SJCRH30 (cell line): Measurements from ENCODE around the gene NUAK1. TPM values are rescaled to one million over a fixed set of nuclear protein-coding genes. Genes with fewer than 3 reads are reported as not detected.

Source experiments
- DNase-seq, 2 experiments: peaks; one replicate each; pipeline ENCODE4 v3.0.0-alpha.2; 2015 to 2020
- H3K27ac ChIP-seq: fragments of 250-450 bp; sonication (Bioruptor Pico); 2 replicates; pipeline ENCODE4 v1.5.1; 2020; ENCODE audit warnings: mild to moderate bottlenecking, moderate library complexity
- H3K27me3 ChIP-seq: fragments of 250-450 bp; sonication (Bioruptor Pico); 2 replicates; pipeline ENCODE4 v1.5.1; 2020; ENCODE audit warnings: mild to moderate bottlenecking, moderate library complexity
- H3K36me3 ChIP-seq: fragments of 250-450 bp; sonication (Bioruptor Pico); 2 replicates; pipeline ENCODE4 v1.5.1; 2020; ENCODE audit warnings: mild to moderate bottlenecking, moderate library complexity
- H3K4me1 ChIP-seq: fragments of 250-450 bp; sonication (Bioruptor Pico); 2 replicates; pipeline ENCODE4 v1.5.1; 2020; ENCODE audit warnings: mild to moderate bottlenecking, moderate library complexity
- H3K4me3 ChIP-seq: fragments of 250-450 bp; sonication (Bioruptor Pico); 2 replicates; pipeline ENCODE4 v1.5.1; 2020; ENCODE audit warnings: mild to moderate bottlenecking, moderate library complexity
- H3K9me3 ChIP-seq: fragments of 250-450 bp; sonication (Bioruptor Pico); replicated peaks from 2 replicates; pipeline ENCODE4 v1.5.1; 2020; ENCODE audit warnings: mild to moderate bottlenecking, moderate library complexity
- total RNA-seq: library from RNA; depleted of rRNA; stranded (reverse); fragments of >200 nt; shearing (Covaris generic); gene quantifications from 2 replicates; pipeline ENCODE4 v1.2.3, GENCODE V29; 2014

The NUAK1 gene
- total RNA-seq, 1 experiment from 2014 or later: 4.4 TPM

GRCh38 chr12:106096376-106096775, 42.4 kb downstream of the NUAK1 start:
- no peak overlapping the region for H3K27ac ChIP-seq
- H3K36me3 ChIP-seq: no peaks in the 10 kb centered on the region
- no peaks in the 10 kb centered on the region for H3K27me3 ChIP-seq
- no peak for DNase-seq
- H3K4me3 ChIP-seq: no peak overlapping the region
- H3K9me3 ChIP-seq: no peaks in the 10 kb centered on the region
- no peaks in the 10 kb centered on the region for H3K4me1 ChIP-seq

- H3K27me3 ChIP-seq: no peaks in the 10 kb centered on the region
- no peaks in the 10 kb centered on the region for H3K36me3 ChIP-seq
- DNase-seq: no peak
- H3K4me1 ChIP-seq: 0 out of 2 replicates have a peak, but pooled peaks cover 5% of the 10 kb centered on the region
- no peak overlapping the region for H3K4me3 ChIP-seq
- no peaks in the 10 kb centered on the region for H3K9me3 ChIP-seq
- H3K27ac ChIP-seq: no peak overlapping the region
Observed at GRCh38 chr12:106094304-106094703, 44.5 kb downstream of the NUAK1 start.

- H3K9me3 ChIP-seq: no peaks in the 10 kb centered on the region
- H3K4me3 ChIP-seq: no peak overlapping the region
- no peak overlapping the region for H3K27ac ChIP-seq
- no peaks in the 10 kb centered on the region for H3K36me3 ChIP-seq
- H3K27me3 ChIP-seq: no peaks in the 10 kb centered on the region
- 0 out of 2 replicates have a peak, but pooled peaks cover 5% of the 10 kb centered on the region for H3K4me1 ChIP-seq
- DNase-seq: no peak
Observed at GRCh38 chr12:106093246-106093645, 45.5 kb downstream of the NUAK1 start.

GRCh38 chr12:106091446-106091820, 47.3 kb downstream of the NUAK1 start:
- Histone ChIP-seq H3K27me3 (no peaks in the 10 kb centered on the region), H3K4me1 (0 out of 2 replicates have a peak, but pooled peaks cover 5% of the 10 kb centered on the region), H3K9me3 (no peaks in the 10 kb centered on the region), H3K4me3 (no peak overlapping the region), H3K27ac (no peak overlapping the region), H3K36me3 (no peaks in the 10 kb centered on the region)
- DNase-seq: no peak

- DNase-seq: no peak
- H3K27me3 ChIP-seq: no peaks in the 10 kb centered on the region
- H3K9me3 ChIP-seq: no peaks in the 10 kb centered on the region
- no peak overlapping the region for H3K4me3 ChIP-seq
- H3K36me3 ChIP-seq: no peaks in the 10 kb centered on the region
- no peak overlapping the region for H3K27ac ChIP-seq
- H3K4me1 ChIP-seq: 0 out of 2 replicates have a peak, but pooled peaks cover 5% of the 10 kb centered on the region
Observed at GRCh38 chr12:106090591-106091445, 47.9 kb downstream of the NUAK1 start.

GRCh38 chr12:106089935-106090334, 48.8 kb downstream of the NUAK1 start:
- no peak for DNase-seq
- H3K4me1 ChIP-seq: peaks cover 10% of the 10 kb centered on the region; the same call in 1 of the 2 replicates
- no peak overlapping the region for H3K27ac ChIP-seq
- no peaks in the 10 kb centered on the region for H3K9me3 ChIP-seq
- no peaks in the 10 kb centered on the region for H3K36me3 ChIP-seq
- H3K4me3 ChIP-seq: no peak overlapping the region
- H3K27me3 ChIP-seq: no peaks in the 10 kb centered on the region

GRCh38 chr12:106088811-106089485, 49.8 kb downstream of the NUAK1 start:
- Histone ChIP-seq H3K4me1 (peaks cover 12% of the 10 kb centered on the region; the same call in 1 of the 2 replicates), H3K4me3 (no peak overlapping the region), H3K27me3 (no peaks in the 10 kb centered on the region), H3K9me3 (no peaks in the 10 kb centered on the region), H3K27ac (no peak overlapping the region), H3K36me3 (no peaks in the 10 kb centered on the region)
- DNase-seq: no peak

- Histone ChIP-seq H3K27ac (no peak overlapping the region), H3K4me3 (no peak overlapping the region), H3K27me3 (no peaks in the 10 kb centered on the region), H3K36me3 (no peaks in the 10 kb centered on the region), H3K4me1 (peaks cover 15% of the 10 kb centered on the region), H3K9me3 (no peaks in the 10 kb centered on the region)
- no peak for DNase-seq
Observed at GRCh38 chr12:106088246-106088808, 50.4 kb downstream of the NUAK1 start.

- Histone ChIP-seq H3K36me3 (no peaks in the 10 kb centered on the region), H3K4me1 (peaks cover 30% of the 10 kb centered on the region), H3K27me3 (no peaks in the 10 kb centered on the region)
Observed at GRCh38 chr12:106086696-106087095, 52.1 kb downstream of the NUAK1 start.

GRCh38 chr12:106085213-106085612, 53.5 kb downstream of the NUAK1 start:
- H3K27me3 ChIP-seq: no peaks in the 10 kb centered on the region
- H3K4me3 ChIP-seq: no peak overlapping the region
- H3K9me3 ChIP-seq: no peaks in the 10 kb centered on the region
- peaks cover 38% of the 10 kb centered on the region for H3K4me1 ChIP-seq
- peak overlapping the region; percentile 86 for H3K27ac ChIP-seq
- no peaks in the 10 kb centered on the region for H3K36me3 ChIP-seq
- DNase-seq: no peak

More at GRCh38 chr12:106086696-106087095, 52.1 kb downstream of the NUAK1 start:
- no peak overlapping the region for H3K27ac ChIP-seq
- H3K4me3 ChIP-seq: no peak overlapping the region
- no peaks in the 10 kb centered on the region for H3K9me3 ChIP-seq
- no peak for DNase-seq

GRCh38 chr12:106084759-106085158, 54.0 kb downstream of the NUAK1 start:
- no peak for DNase-seq
- Histone ChIP-seq H3K27me3 (no peaks in the 10 kb centered on the region), H3K4me1 (peaks cover 42% of the 10 kb centered on the region), H3K4me3 (no peak overlapping the region; the same call in 1 of the 2 replicates), H3K36me3 (no peaks in the 10 kb centered on the region), H3K27ac (peak overlapping the region; percentile 86), H3K9me3 (no peaks in the 10 kb centered on the region)

GRCh38 chr12:106084014-106084671, 54.6 kb downstream of the NUAK1 start:
- H3K27ac ChIP-seq: peak overlapping the region; percentile 86
- peak; percentile 82 to 84 for DNase-seq
- no peaks in the 10 kb centered on the region for H3K9me3 ChIP-seq
- H3K36me3 ChIP-seq: no peaks in the 10 kb centered on the region
- peaks cover 42% of the 10 kb centered on the region for H3K4me1 ChIP-seq
- peak overlapping the region; percentile 42 for H3K4me3 ChIP-seq
- H3K27me3 ChIP-seq: no peaks in the 10 kb centered on the region

- DNase-seq: no peak
- no peaks in the 10 kb centered on the region; the same call in 1 of the 2 replicates for H3K36me3 ChIP-seq
- H3K27me3 ChIP-seq: no peaks in the 10 kb centered on the region
- peaks cover 42% of the 10 kb centered on the region for H3K4me1 ChIP-seq
- peak overlapping the region; percentile 86 for H3K27ac ChIP-seq
- H3K9me3 ChIP-seq: no peaks in the 10 kb centered on the region
- no peak overlapping the region for H3K4me3 ChIP-seq
Observed at GRCh38 chr12:106082216-106083175, 56.3 kb downstream of the NUAK1 start.

GRCh38 chr12:106081606-106082005, 57.1 kb downstream of the NUAK1 start:
- H3K9me3 ChIP-seq: no peaks in the 10 kb centered on the region
- H3K27me3 ChIP-seq: no peaks in the 10 kb centered on the region
- H3K4me3 ChIP-seq: no peak overlapping the region
- H3K27ac ChIP-seq: peak overlapping the region; percentile 86
- H3K4me1 ChIP-seq: peaks cover 44% of the 10 kb centered on the region
- H3K36me3 ChIP-seq: no peaks in the 10 kb centered on the region; the same call in 1 of the 2 replicates
- peak; percentile 50 to 53 for DNase-seq
